ENCODE measurements around the gene HECW1.

The HECW1 gene

GRCh38 chr7:43244784-43245183 lies 132.3 kb downstream of the HECW1 start:
- TF ChIP-seq RAD21 (IDR thresholded peaks at IDR 0.05; ENCODE audit: low read depth) (no peak), FOXM1 (IDR thresholded peaks at IDR 0.05; ENCODE audit: borderline replicate concordance, low read depth) (no peak), EP300 (IDR thresholded peaks at IDR 0.05; ENCODE audit: borderline replicate concordance) (no peak), CEBPB (IDR thresholded peaks at IDR 0.05) (no peak), TCF12 (IDR thresholded peaks at IDR 0.05; ENCODE audit: low read depth) (no peak), MAX (IDR thresholded peaks at IDR 0.05) (no peak), CREB1 (IDR thresholded peaks at IDR 0.05; ENCODE audit: low read depth) (no peak), EGR1 (IDR thresholded peaks at IDR 0.05) (no peak), TEAD4 (IDR thresholded peaks at IDR 0.05) (no peak)

GRCh38 chr7:43247757-43248156 lies 135.3 kb downstream of the HECW1 start:
- no peak for TF ChIP-seq FOXM1 (IDR thresholded peaks at IDR 0.05; ENCODE audit: borderline replicate concordance, low read depth)
- no peak for TF ChIP-seq EGR1 (IDR thresholded peaks at IDR 0.05)
- no peak for TF ChIP-seq EP300 (IDR thresholded peaks at IDR 0.05; ENCODE audit: borderline replicate concordance)

- TF ChIP-seq YY1 (IDR thresholded peaks at IDR 0.05; ENCODE audit: low read depth) = no peak
- TF ChIP-seq CEBPB (IDR thresholded peaks at IDR 0.05) = no peak
- TF ChIP-seq ZBTB7A (IDR thresholded peaks at IDR 0.05; ENCODE audit: low read depth) = no peak; the same call in 1 of the 2 replicates
- TF ChIP-seq NFIC (IDR thresholded peaks at IDR 0.05) = no peak
Measured at GRCh38 chr7:43248553-43248952, 136.1 kb downstream of the HECW1 start.

GRCh38 chr7:43248961-43249822 lies 136.7 kb downstream of the HECW1 start:
- TF ChIP-seq ZBTB7A (IDR thresholded peaks at IDR 0.05; ENCODE audit: low read depth) = no peak; the same call in 1 of the 2 replicates
- no peak for TF ChIP-seq FOXM1 (IDR thresholded peaks at IDR 0.05; ENCODE audit: borderline replicate concordance, low read depth)
- no peak for TF ChIP-seq REST (IDR thresholded peaks at IDR 0.05; ENCODE audit: low read depth)
- TF ChIP-seq CREB1 (IDR thresholded peaks at IDR 0.05; ENCODE audit: low read depth) = no peak
- TF ChIP-seq YY1 (IDR thresholded peaks at IDR 0.05; ENCODE audit: low read depth) = 0 out of 2 replicates have a peak, but pooled peaks have one; percentile 27
- TF ChIP-seq NFIC (IDR thresholded peaks at IDR 0.05) = peak; percentile 24; the same call in 1 of the 2 replicates
- no peak for TF ChIP-seq RAD21 (IDR thresholded peaks at IDR 0.05; ENCODE audit: low read depth)
- TF ChIP-seq TCF12 (IDR thresholded peaks at IDR 0.05; ENCODE audit: low read depth) = no peak
- no peak; the same call in 1 of the 2 replicates for TF ChIP-seq TAF1 (IDR thresholded peaks at IDR 0.05; ENCODE audit: low read depth)
- TF ChIP-seq USF1 (IDR thresholded peaks at IDR 0.05) = no peak
- TF ChIP-seq EGR1 (IDR thresholded peaks at IDR 0.05) = no peak
- peak; percentile 70 for TF ChIP-seq MAX (IDR thresholded peaks at IDR 0.05)
- no peak for TF ChIP-seq TEAD4 (IDR thresholded peaks at IDR 0.05)
- no peak for TF ChIP-seq EP300 (IDR thresholded peaks at IDR 0.05; ENCODE audit: borderline replicate concordance)
- TF ChIP-seq CEBPB (IDR thresholded peaks at IDR 0.05) = no peak

- TF ChIP-seq NFIC (IDR thresholded peaks at IDR 0.05) (no peak), EGR1 (IDR thresholded peaks at IDR 0.05) (no peak), TAF1 (IDR thresholded peaks at IDR 0.05; ENCODE audit: low read depth) (no peak), EP300 (IDR thresholded peaks at IDR 0.05; ENCODE audit: borderline replicate concordance) (no peak), MAX (IDR thresholded peaks at IDR 0.05) (no peak)
Measured at GRCh38 chr7:43249823-43250145, 137.3 kb downstream of the HECW1 start.

GRCh38 chr7:43260980-43261878 lies 148.8 kb downstream of the HECW1 start:
- no peak for TF ChIP-seq REST (IDR thresholded peaks at IDR 0.05; ENCODE audit: low read depth)
- TF ChIP-seq TAF1 (IDR thresholded peaks at IDR 0.05; ENCODE audit: low read depth) = no peak
- peak; percentile 94 for TF ChIP-seq RAD21 (IDR thresholded peaks at IDR 0.05; ENCODE audit: low read depth)
- TF ChIP-seq CREB1 (IDR thresholded peaks at IDR 0.05; ENCODE audit: low read depth) = no peak
- TF ChIP-seq MAX (IDR thresholded peaks at IDR 0.05) = no peak
